Activated T-cell treated with anti-CD3 and anti-CD28 coated beads, Interleukin-2, amount 50 U/mL, for 72 hours (primary cell): ENCODE measurements around the gene PPIL4. TPM values are rescaled to one million over a fixed set of nuclear protein-coding genes. Genes with fewer than 3 reads are reported as not detected.

ENCODE experiments used
- ATAC-seq, 2 donors: fragments of 150-1000 bp; cut with Tn5 transposase; replicated peaks in 1 of 2; 2 replicates each; pipeline ENCODE4 v1.10.0; 2021; ENCODE audit warnings: moderate library complexity in 2 of 2, mild to moderate bottlenecking in 1 of 2
- DNase-seq, 2 donors: peaks; one replicate each; pipeline ENCODE4 v3.0.0; 2021 to 2022; ENCODE audit warnings: mixed read lengths in 1 of 2
- H3K27ac Mint-ChIP-seq: one replicate; pipeline ENCODE4 v1.8.0; 2022; ENCODE audit warnings: mild to moderate bottlenecking, moderate library complexity, mixed read lengths
- H3K27me3 Mint-ChIP-seq: one replicate; pipeline ENCODE4 v1.8.0; 2022; ENCODE audit warnings: low read depth, mixed read lengths
- H3K36me3 Mint-ChIP-seq, 2 donors: one replicate each; pipeline ENCODE4 v1.8.0; 2022; ENCODE audit warnings: mixed read lengths in 2 of 2, mild to moderate bottlenecking in 1 of 2; ENCODE audit not compliant: insufficient read depth in 2 of 2
- H3K4me1 Mint-ChIP-seq: one replicate; pipeline ENCODE4 v1.8.0; 2022; ENCODE audit warnings: low read depth, mixed read lengths
- H3K4me3 Mint-ChIP-seq, 2 donors: one replicate each; pipeline ENCODE4 v1.8.0; 2022; ENCODE audit warnings: mild to moderate bottlenecking in 2 of 2, mixed read lengths in 2 of 2, moderate library complexity in 2 of 2
- H3K9me3 Mint-ChIP-seq, 2 donors: one replicate each; pipeline ENCODE4 v1.8.0; 2022; ENCODE audit warnings: mixed read lengths in 2 of 2
- total RNA-seq, 2 donors: library from RNA; stranded (reverse); gene quantifications; one replicate each; pipeline ENCODE4 v1.2.3, GENCODE V29; 2022

PPIL4 gene
- total RNA-seq, 2 donors from 2014 or later, result 29.5 to 42.0 TPM

- H3K4me1 Mint-ChIP-seq, result peaks cover 42% of the 10 kb centered on the region
- H3K27ac Mint-ChIP-seq, result no peak overlapping the region
- H3K9me3 Mint-ChIP-seq, result no peaks in the 10 kb centered on the region
- H3K36me3 Mint-ChIP-seq, result peaks cover 38 to 63% of the 10 kb centered on the region in 2 donors
- H3K27me3 Mint-ChIP-seq, result no peaks in the 10 kb centered on the region
- ATAC-seq, result peak in 1 of 2 donors; percentile 15
- H3K4me3 Mint-ChIP-seq, result no peak overlapping the region
- DNase-seq, result no peak
Observed at GRCh38 chr6:149459761-149460160, 86.1 kb downstream of the PPIL4 start.

GRCh38 chr6:149458806-149459205 is 87.0 kb downstream of the PPIL4 start:
- no peaks in the 10 kb centered on the region for H3K9me3 Mint-ChIP-seq
- no peak overlapping the region for H3K4me3 Mint-ChIP-seq
- peak overlapping the region; percentile 70 for H3K27ac Mint-ChIP-seq
- H3K36me3 Mint-ChIP-seq, result peaks cover 29 to 54% of the 10 kb centered on the region in 2 donors
- no peak for DNase-seq
- peaks cover 33% of the 10 kb centered on the region for H3K4me1 Mint-ChIP-seq
- H3K27me3 Mint-ChIP-seq, result no peaks in the 10 kb centered on the region
- no peak for ATAC-seq

GRCh38 chr6:149458196-149458595 is 87.6 kb downstream of the PPIL4 start:
- Mint-ChIP-seq H3K27ac (peak overlapping the region; percentile 9), H3K27me3 (no peaks in the 10 kb centered on the region), H3K4me1 (peaks cover 31% of the 10 kb centered on the region), H3K36me3 (peaks cover 26 to 47% of the 10 kb centered on the region in 2 donors), H3K4me3 (no peak overlapping the region), H3K9me3 (no peaks in the 10 kb centered on the region)
- ATAC-seq, result no peak
- DNase-seq, result no peak

- Mint-ChIP-seq H3K36me3 (peaks cover 23 to 39% of the 10 kb centered on the region in 2 donors), H3K9me3 (no peaks in the 10 kb centered on the region), H3K4me3 (no peak overlapping the region), H3K4me1 (peaks cover 25% of the 10 kb centered on the region), H3K27me3 (no peaks in the 10 kb centered on the region), H3K27ac (peak overlapping the region; percentile 9)
- ATAC-seq, result no peak
- DNase-seq, result no peak
Observed at GRCh38 chr6:149457316-149457884, 88.4 kb downstream of the PPIL4 start.

GRCh38 chr6:149456311-149457021 is 89.4 kb downstream of the PPIL4 start:
- peaks cover 30% of the 10 kb centered on the region for H3K4me1 Mint-ChIP-seq
- H3K4me3 Mint-ChIP-seq, result no peak overlapping the region
- peaks cover 20 to 32% of the 10 kb centered on the region in 2 donors for H3K36me3 Mint-ChIP-seq
- H3K9me3 Mint-ChIP-seq, result no peaks in the 10 kb centered on the region
- H3K27me3 Mint-ChIP-seq, result no peaks in the 10 kb centered on the region
- no peak for ATAC-seq
- no peak overlapping the region for H3K27ac Mint-ChIP-seq
- DNase-seq, result no peak

GRCh38 chr6:149455031-149455732 is 90.7 kb downstream of the PPIL4 start:
- Mint-ChIP-seq H3K27ac (peak overlapping the region; percentile 60), H3K4me3 (no peak overlapping the region), H3K4me1 (peaks cover 25% of the 10 kb centered on the region), H3K36me3 (peaks cover 17 to 26% of the 10 kb centered on the region in 2 donors), H3K27me3 (no peaks in the 10 kb centered on the region), H3K9me3 (no peaks in the 10 kb centered on the region)
- ATAC-seq, result no peak
- DNase-seq, result no peak

Other genes with a start within 250 kb of the PPIL4 start
- gene TAB2, start 228.3 kb downstream of the PPIL4 start, total RNA-seq, result 100 to 1,000 TPM; 118 to 125 TPM
- gene SUMO4, start 145.8 kb downstream of the PPIL4 start, total RNA-seq, result 1 to 10 TPM; 5.4 to 7.2 TPM
- gene ZC3H12D, start 61.0 kb downstream of the PPIL4 start, total RNA-seq, result 100 to 1,000 TPM; 106 to 170 TPM
- gene GINM1, start 20.3 kb upstream of the PPIL4 start, total RNA-seq, result 10 to 100 TPM; 15.3 to 23.3 TPM
- 10 to 100 TPM; 27.2 to 37.2 TPM for gene KATNA1, start 102.7 kb upstream of the PPIL4 start, total RNA-seq
- 10 to 100 TPM; 24.0 to 24.6 TPM for gene LATS1, start 172.1 kb upstream of the PPIL4 start, total RNA-seq
- gene NUP43, start 200.5 kb upstream of the PPIL4 start, total RNA-seq, result 10 to 100 TPM; 66.6 to 78.7 TPM
- gene PCMT1, start 203.7 kb upstream of the PPIL4 start, total RNA-seq, result 10 to 100 TPM; 83.5 to 86.2 TPM